HepG2 (cell line): ENCODE data around the gene EIF3J. TPM values are rescaled to one million over a fixed set of nuclear protein-coding genes. Genes with fewer than 3 reads are reported as not detected.

Source experiments
- ATAC-seq: fragments of 200-7000 bp; cut with Tn5 transposase; 3 replicates; pipeline ENCODE4 v1.9.1; 2020; ENCODE audit warnings: mild to moderate bottlenecking, moderate library complexity
- BruUV-seq: library from RNA; stranded (reverse); fragments of 400-500 nt; replicated peaks from 2 replicates; lab custom pipeline; 2021; lab: Mats Ljungman, UMichigan
- CTCF ChIA-PET: fragments of 300-600 bp; formaldehyde crosslinking; extraction: SDS; loops from one replicate; lab custom pipeline; 2021; ENCODE audit warnings: low total read pairs, inconsistent platforms, low intra/inter-chr PET ratio; lab: Yijun Ruan, JAX
- POLR2A ChIA-PET: fragments of 350-600 bp; sonication (Branson Sonifier 250); formaldehyde crosslinking; loops from one replicate; lab custom pipeline; 2020; ENCODE audit warnings: antibody characterized with exemption, inconsistent platforms; lab: Yijun Ruan, JAX
- DNase-seq: peaks from one replicate; pipeline ENCODE4 v3.0.0-alpha.2; 2015; ENCODE audit warnings: low spot score
- FAIRE-seq: peaks from 3 replicates; lab custom pipeline; 2011; peaks lifted over from hg19 to GRCh38; lab: Jason Lieb, UNC
- H2AFZ ChIP-seq: one replicate; pipeline ENCODE4 v1.6.1; 2011; ENCODE audit warnings: low read length, inconsistent platforms
- H3K27ac ChIP-seq: fragments of 300-600 bp; 3 replicates; pipeline ENCODE4 v1.8.0; 2011; ENCODE audit warnings: mixed run types, mild to moderate bottlenecking, mixed read lengths, low read length, inconsistent platforms; ENCODE audit not compliant: insufficient read depth; ENCODE audit errors: extremely low read length
- H3K27me3 ChIP-seq, 2 experiments: fragments of 200-600 bp in 1 of 2; 2 replicates in 1 of 2; 3 replicates in 1 of 2; pipeline versions ENCODE4 v1.6.0 to v1.8.0; 2011; ENCODE audit warnings: low read length in 2 of 2, mild to moderate bottlenecking in 2 of 2, moderate library complexity in 2 of 2, inconsistent platforms in 1 of 2; ENCODE audit not compliant: insufficient read depth in 2 of 2, control insufficient read depth in 1 of 2
- H3K36me3 ChIP-seq, 2 experiments: fragments of 200-600 bp in 1 of 2; replicated peaks in 1 of 2; 2 replicates in 1 of 2; 3 replicates in 1 of 2; pipeline versions ENCODE4 v1.5.1 to v1.8.0; 2011; ENCODE audit warnings: low read length in 2 of 2, inconsistent platforms in 1 of 2; ENCODE audit not compliant: insufficient read depth in 2 of 2, control insufficient read depth in 1 of 2
- H3K4me1 ChIP-seq: 2 replicates; pipeline ENCODE4 v1.5.1; 2012; ENCODE audit warnings: low read length, inconsistent platforms; ENCODE audit not compliant: insufficient read depth
- H3K4me2 ChIP-seq: 2 replicates; pipeline ENCODE4 v1.6.0; 2011; ENCODE audit warnings: low read depth, low read length, inconsistent platforms
- H3K4me3 ChIP-seq, 3 experiments: fragments of 200-600 bp in 1 of 3; sonication (generic), shearing (Covaris generic) in 1 of 3; replicated peaks in 1 of 3; 2 replicates each; pipeline ENCODE4 v1.5.1; 2011 to 2016; ENCODE audit warnings: low read length in 3 of 3, inconsistent platforms in 2 of 3, low read depth in 2 of 3, mild to moderate bottlenecking in 2 of 3, control low read depth in 1 of 3, mixed read lengths in 1 of 3; ENCODE audit not compliant: insufficient read depth in 1 of 3
- H3K79me2 ChIP-seq: one replicate; pipeline ENCODE4 v1.6.1; 2011; ENCODE audit warnings: low read length, inconsistent platforms; ENCODE audit not compliant: insufficient read depth
- H3K9ac ChIP-seq: 2 replicates; pipeline ENCODE4 v1.6.0; 2011; ENCODE audit warnings: mild to moderate bottlenecking, low read depth, low read length, inconsistent platforms; ENCODE audit not compliant: insufficient read depth
- H3K9me3 ChIP-seq: 2 replicates; pipeline ENCODE4 v1.5.1; 2012; ENCODE audit warnings: mild to moderate bottlenecking, low read length
- H4K20me1 ChIP-seq: 2 replicates; pipeline ENCODE4 v1.6.0; 2011; ENCODE audit warnings: inconsistent platforms, mild to moderate bottlenecking, low read length, moderate library complexity; ENCODE audit not compliant: insufficient read depth
- MYNN ChIP-seq: sonication (generic); formaldehyde crosslinking; IDR thresholded peaks from 2 replicates; pipeline ENCODE4 v1.4.0; 2020; ENCODE audit warnings: mild to moderate bottlenecking, low read depth, missing genetic modification reagents
- NFE2L2 ChIP-seq: fragments of 150-350 bp; IDR thresholded peaks from 2 replicates; pipeline ENCODE4 v1.6.1; 2014; ENCODE audit warnings: low read length
- ZBTB21 ChIP-seq: sonication (generic); formaldehyde crosslinking; IDR thresholded peaks from 2 replicates; pipeline ENCODE4 v1.4.0; 2020; ENCODE audit warnings: missing genetic modification reagents
- ZGPAT ChIP-seq: IDR thresholded peaks from 2 replicates; pipeline ENCODE4 v1.6.1; 2016; ENCODE audit warnings: mild to moderate bottlenecking
- ZNF264 ChIP-seq: sonication (generic); formaldehyde crosslinking; IDR thresholded peaks from 2 replicates; pipeline ENCODE4 v1.4.0; 2020; ENCODE audit warnings: missing genetic modification reagents
- ZNF432 ChIP-seq: sonication (generic); formaldehyde crosslinking; IDR thresholded peaks from 2 replicates; pipeline ENCODE4 v1.5.0; 2020; ENCODE audit warnings: missing genetic modification reagents, mild to moderate bottlenecking, borderline replicate concordance
- ZNF513 ChIP-seq: sonication (generic); formaldehyde crosslinking; conservative IDR thresholded peaks from 2 replicates; pipeline ENCODE4 v1.5.0; 2020; ENCODE audit warnings: missing genetic modification reagents
- WGBS: methylation state at CpG from one replicate; pipeline ENCODE4 v1.1.6; 2017; ENCODE audit warnings: low lambda C conversion rate; 5-methylcytosine and 5-hydroxymethylcytosine counted together
- in situ Hi-C: cut with HindIII; loops from 2 replicates; pipeline ENCODE4 v1.10.0; 2017; ENCODE audit warnings: low pct_unique_long_range_greater_than_20kb; ENCODE audit not compliant: extremely low pct_ligation_motif_present
- intact Hi-C: fragments of 100-400 bp; cut with micrococcal nuclease; formaldehyde crosslinking; loops from one replicate; pipeline ENCODE4 v1.10.0; 2022; ENCODE audit not compliant: unreplicated experiment
- polyA plus RNA-seq, 8 experiments: library from polyadenylated mRNA; depleted of rRNA in 3 of 8; stranded (reverse) in 7 of 8; unstranded in 1 of 8; fragments of >200 nt; fragmentation: Illumina TruSeq in 4 of 8; extraction: Trizol in 4 of 8; gene quantifications; 2 replicates each; pipeline versions ENCODE4 v1.2.1 to v1.2.3, GENCODE V29; 2011 to 2016; ENCODE audit warnings: low read depth in 4 of 8, missing spikeins in 1 of 8, mixed read lengths in 1 of 8; ENCODE audit not compliant: insufficient read depth in 1 of 8
- total RNA-seq, 5 experiments: library from RNA; depleted of rRNA; stranded (reverse); fragments of >200 nt; fragmentation: Illumina TruSeq; extraction: Trizol; gene quantifications; 2 replicates each; pipeline ENCODE4 v1.2.3, GENCODE V29; 2016; ENCODE audit warnings: low read depth in 1 of 5

The EIF3J gene
- total and polyA plus RNA-seq, 2 of the 13 experiments (the other 11 are each of a cell fraction or from before 2014, with no cell fraction given): 51.7 to 69.2 TPM

GRCh38 chr15:44519537-44519936, 17.4 kb upstream of the EIF3J start:
- FAIRE-seq: no peak
- ATAC-seq: no peak
- intact Hi-C loops: no loop called here
- H3K79me2 ChIP-seq: no peaks in the 10 kb centered on the region
- in situ Hi-C loops: loop anchor here (25.0 kb wide), 1 partner anchor 632 kb away; no protein-coding TSS in a partner anchor
- no peaks in the 10 kb centered on the region for H4K20me1 ChIP-seq
- DNase-seq: no peak
- no peaks in the 10 kb centered on the region for H3K4me1 ChIP-seq
- H3K9ac ChIP-seq: no peak overlapping the region
- BruUV-seq: no TSS peak
- no peak overlapping the region for H3K4me2 ChIP-seq
- ChIA-PET CTCF (no interaction called here), POLR2A (no interaction called here)
- no peak overlapping the region for H3K27ac ChIP-seq
- H2AFZ ChIP-seq: no peak overlapping the region
- no peaks in the 10 kb centered on the region for H3K27me3 ChIP-seq
- TF ChIP-seq NFE2L2: 0 out of 2 replicates have a peak, but pooled peaks have one; percentile 23
- TF ChIP-seq MYNN: no peak
- H3K4me3 ChIP-seq: no peak overlapping the region
- 98% methylated on average over 6 of the region's 6 CpGs for WGBS
- peaks cover 10 to 45% of the 10 kb centered on the region in 2 experiments; a peak in 4 of 5 replicates for H3K36me3 ChIP-seq
- no peaks in the 10 kb centered on the region for H3K9me3 ChIP-seq

- POLR2A ChIA-PET: no interaction called here
- Histone ChIP-seq H3K27ac (no peak overlapping the region), H3K4me1 (no peaks in the 10 kb centered on the region), H3K9ac (no peak overlapping the region), H3K36me3 (peaks cover 4 to 22% of the 10 kb centered on the region in 2 experiments; a peak in 4 of 5 replicates)
- in situ Hi-C loops: no loop called here
- DNase-seq: no peak
- BruUV-seq: TSS peak; percentile 10
- intact Hi-C loops: no loop called here
- TF ChIP-seq ZGPAT (CRISPR knock-in tag) (no peak), ZBTB21 (no peak), ZNF264 (CRISPR knock-in tag) (no peak), ZNF513 (CRISPR knock-in tag) (no peak), ZNF432 (no peak)
- TF ChIP-seq, all 625 proteins: peak for 0
- Histone ChIP-seq H3K9me3 (no peaks in the 10 kb centered on the region), H3K79me2 (no peaks in the 10 kb centered on the region), H3K4me2 (no peak overlapping the region), H4K20me1 (no peaks in the 10 kb centered on the region), H3K27me3 (no peaks in the 10 kb centered on the region), H3K4me3 (no peak overlapping the region), H2AFZ (no peak overlapping the region)
- CTCF ChIA-PET: no interaction called here
- no peak for ATAC-seq
- FAIRE-seq: no peak
- 97% methylated on average over 1 of the region's 1 CpG for WGBS
These were observed 11.9 kb upstream of the EIF3J start for GRCh38 chr15:44525018-44525417.
